H1 (cell line): ENCODE measurements around the gene DRG1. TPM values are rescaled to one million over a fixed set of nuclear protein-coding genes. Genes with fewer than 3 reads are reported as not detected.

ENCODE experiments used
- BACH1 ChIP-seq: IDR thresholded peaks from 2 replicates; pipeline ENCODE4 v1.6.1; 2012; ENCODE audit warnings: low read length, improper control_type of control experiment
- CBX5 ChIP-seq: fragments of 300-800, 300-1000 bp; sonication (generic); IDR thresholded peaks from 2 replicates; pipeline ENCODE4 v1.7.1; 2016; ENCODE audit warnings: antibody characterized with exemption, low read length, low read depth
- polyA plus RNA-seq, 7 experiments: library from polyadenylated mRNA; depleted of rRNA in 3 of 7; stranded (reverse) in 5 of 7; unstranded in 2 of 7; fragments of >200 nt in 5 of 7; fragments of 200-250 nt in 2 of 7; gene quantifications; 1 replicate in 5 of 7; 2 replicates in 1 of 7; 4 replicates in 1 of 7; pipeline versions ENCODE4 v1.2.1 to v1.2.3, GENCODE V29; 2011 to 2013; ENCODE audit warnings: missing spikeins in 2 of 7, mixed read lengths in 2 of 7
- total RNA-seq: library from RNA; stranded (reverse); fragmentation: NEBNext Ultra II Directional; extraction: Animal tissue kit (Norgen Biotek cat#: 25700); gene quantifications from 2 replicates; pipeline ENCODE4 v1.2.1, GENCODE V29; 2021

The DRG1 gene
- total and polyA plus RNA-seq, 2 of the 8 experiments (the other 6 are each of a cell fraction or from before 2014, with no cell fraction given) = 45.3 to 81.9 TPM

GRCh38 chr22:31477329-31477728, 77.9 kb downstream of the DRG1 start (continued):
- TF ChIP-seq BACH1 (no peak), CBX5 (no peak)
